Fibroblast of mammary gland (primary cell): ENCODE data around the gene SCYGR8.

Source experiments
- DNase-seq: peaks from one replicate; pipeline ENCODE4 v3.0.0-alpha.2; 2010; ENCODE audit warnings: low read depth
- H3K4me3 ChIP-seq: 2 replicates; pipeline ENCODE4 v1.5.1; 2011; ENCODE audit warnings: low read depth, mild to moderate bottlenecking, low read length, moderate library complexity; ENCODE audit not compliant: control insufficient read depth
- TF ChIP-seq, protein P1 (sequence below): conservative IDR thresholded peaks from 2 replicates; pipeline ENCODE4 v1.5.1; 2011; ENCODE audit warnings: low read depth, low read length, inconsistent platforms; ENCODE audit not compliant: control insufficient read depth, insufficient read depth

Gene SCYGR8, protein sequence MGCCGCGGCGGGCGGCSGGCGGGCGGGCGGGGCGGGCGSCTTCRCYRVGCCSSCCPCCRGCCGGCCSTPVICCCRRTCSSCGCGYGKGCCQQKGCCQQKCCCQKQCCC

DNA sequence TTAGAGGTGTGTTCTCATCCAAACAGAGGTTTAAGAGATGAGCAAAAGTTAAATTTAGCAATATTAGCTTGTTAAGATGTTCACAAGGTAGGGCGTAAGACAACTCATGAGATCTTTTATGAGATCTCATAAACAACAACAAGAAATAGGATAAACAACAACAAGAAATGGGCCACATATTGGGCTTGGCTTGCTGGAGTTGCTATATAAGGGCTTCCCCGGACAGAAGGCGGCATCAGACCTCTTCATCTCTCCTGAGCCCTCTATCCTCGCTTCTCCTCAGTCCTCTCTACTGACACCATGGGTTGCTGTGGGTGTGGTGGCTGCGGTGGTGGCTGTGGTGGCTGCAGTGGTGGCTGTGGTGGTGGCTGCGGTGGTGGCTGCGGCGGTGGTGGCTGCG, at the start of gene SCYGR8:
Gene SCYGR8 (plus strand): TSS at position 301 of the 400 bp plus-strand sequence. CDS start 0 bp downstream, at position 301.
- DNase-seq, result no peak
- TF ChIP-seq, protein P1, sequence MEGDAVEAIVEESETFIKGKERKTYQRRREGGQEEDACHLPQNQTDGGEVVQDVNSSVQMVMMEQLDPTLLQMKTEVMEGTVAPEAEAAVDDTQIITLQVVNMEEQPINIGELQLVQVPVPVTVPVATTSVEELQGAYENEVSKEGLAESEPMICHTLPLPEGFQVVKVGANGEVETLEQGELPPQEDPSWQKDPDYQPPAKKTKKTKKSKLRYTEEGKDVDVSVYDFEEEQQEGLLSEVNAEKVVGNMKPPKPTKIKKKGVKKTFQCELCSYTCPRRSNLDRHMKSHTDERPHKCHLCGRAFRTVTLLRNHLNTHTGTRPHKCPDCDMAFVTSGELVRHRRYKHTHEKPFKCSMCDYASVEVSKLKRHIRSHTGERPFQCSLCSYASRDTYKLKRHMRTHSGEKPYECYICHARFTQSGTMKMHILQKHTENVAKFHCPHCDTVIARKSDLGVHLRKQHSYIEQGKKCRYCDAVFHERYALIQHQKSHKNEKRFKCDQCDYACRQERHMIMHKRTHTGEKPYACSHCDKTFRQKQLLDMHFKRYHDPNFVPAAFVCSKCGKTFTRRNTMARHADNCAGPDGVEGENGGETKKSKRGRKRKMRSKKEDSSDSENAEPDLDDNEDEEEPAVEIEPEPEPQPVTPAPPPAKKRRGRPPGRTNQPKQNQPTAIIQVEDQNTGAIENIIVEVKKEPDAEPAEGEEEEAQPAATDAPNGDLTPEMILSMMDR, result no peak
- H3K4me3 ChIP-seq, result no peak within 1 kb of the TSS

DNA sequence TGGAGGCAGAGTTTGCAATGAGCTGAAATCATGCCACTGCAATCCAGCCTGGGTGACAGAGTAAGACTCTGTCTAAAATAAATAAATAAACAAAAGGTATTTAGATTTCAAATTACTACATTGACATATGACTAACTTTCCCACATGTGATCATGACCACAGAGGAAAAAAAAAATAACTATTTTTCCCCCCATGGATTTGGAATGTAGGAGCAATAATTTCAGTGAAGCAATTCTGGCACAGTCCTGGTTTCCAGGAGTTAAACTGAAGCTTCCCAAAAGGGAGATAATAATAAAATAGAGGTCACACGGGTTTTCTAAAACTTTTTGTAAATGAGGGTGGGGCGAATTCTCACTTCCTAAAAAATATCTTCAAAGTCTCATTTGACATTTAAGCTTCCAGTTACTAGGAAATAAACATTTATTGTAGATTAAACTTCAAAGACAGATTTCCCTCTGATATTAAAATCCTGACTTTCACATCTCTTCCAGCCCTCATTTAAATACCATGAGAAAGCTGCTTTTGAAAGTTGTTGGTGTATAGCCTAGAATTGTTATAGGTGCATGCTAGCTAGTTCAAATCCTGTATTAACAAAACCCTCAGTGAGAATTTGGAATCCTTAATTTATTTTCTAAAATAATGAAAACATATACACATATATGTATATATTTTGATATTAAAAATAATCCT, 48.6 kb upstream of the SCYGR8 start:
- H3K4me3 ChIP-seq, result no peak overlapping the region
- TF ChIP-seq, protein P1, result no peak
- peak; percentile 46 for DNase-seq

DNA sequence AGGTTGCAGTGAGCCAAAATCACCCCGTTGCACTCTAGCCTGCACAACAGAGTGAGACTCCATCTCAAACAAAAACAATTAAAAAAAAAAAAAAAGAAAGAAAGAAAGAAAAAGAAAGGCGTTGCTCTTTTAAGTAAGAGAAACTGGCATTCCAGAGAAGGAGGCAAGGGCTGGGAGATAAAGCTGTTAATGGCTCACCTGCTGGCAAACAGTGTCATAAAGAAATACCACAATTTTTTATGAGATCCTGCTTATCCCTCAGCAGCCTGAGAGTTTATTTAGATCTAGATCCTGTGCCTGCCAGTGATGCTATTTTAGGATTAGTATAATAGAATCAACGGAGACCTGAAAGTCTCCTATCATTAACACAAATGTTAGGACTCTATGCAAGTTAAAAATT, 44.1 kb upstream of the SCYGR8 start:
- TF ChIP-seq, protein P1, result no peak
- DNase-seq, result no peak
- no peak overlapping the region for H3K4me3 ChIP-seq

DNA sequence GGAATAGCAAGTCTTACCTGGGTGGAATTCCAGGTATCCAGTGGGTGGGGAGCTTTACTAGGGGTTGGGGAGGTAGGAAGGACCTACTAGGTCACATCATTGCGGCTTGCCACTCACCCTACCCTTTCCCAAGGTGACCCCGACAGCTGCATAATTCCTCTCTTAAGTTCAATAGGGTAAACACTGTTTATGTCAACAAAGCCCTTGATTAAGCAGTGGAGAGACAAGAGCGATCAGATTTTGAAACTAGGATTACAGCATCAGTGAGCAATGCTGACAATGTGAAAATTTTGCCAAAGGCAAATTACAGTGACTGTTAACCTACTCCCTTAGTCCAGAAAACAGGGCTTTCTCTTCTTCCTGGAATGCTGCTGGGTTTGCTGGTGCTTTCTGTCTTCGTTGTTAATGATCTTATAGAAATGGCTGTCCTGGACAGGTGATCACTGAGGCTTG, 42.4 kb upstream of the SCYGR8 start:
- DNase-seq, result peak; percentile 61
- TF ChIP-seq, protein P1, result no peak
- no peak overlapping the region for H3K4me3 ChIP-seq

DNA sequence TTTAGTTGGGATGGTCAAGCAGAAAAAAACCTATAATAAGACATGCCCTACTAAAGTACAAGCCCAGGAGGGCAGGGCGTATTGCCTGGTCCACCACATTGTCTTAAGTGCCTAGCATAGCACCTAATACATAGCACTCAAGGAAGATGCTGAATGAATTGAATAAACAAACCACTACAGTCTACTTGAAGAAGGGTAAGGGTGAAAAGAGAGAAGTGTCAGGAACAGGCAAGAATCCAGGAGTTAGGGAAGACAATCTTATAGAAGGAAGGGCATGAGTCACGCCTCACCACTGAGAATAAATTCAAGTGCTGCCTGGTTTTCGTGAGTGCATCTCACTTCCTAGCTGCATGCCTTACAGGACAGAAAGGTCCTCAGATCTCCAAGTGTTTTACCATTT, 41.7 kb upstream of the SCYGR8 start:
- DNase-seq, result peak; percentile 79
- no peak overlapping the region for H3K4me3 ChIP-seq
- TF ChIP-seq, protein P1, result no peak

DNA sequence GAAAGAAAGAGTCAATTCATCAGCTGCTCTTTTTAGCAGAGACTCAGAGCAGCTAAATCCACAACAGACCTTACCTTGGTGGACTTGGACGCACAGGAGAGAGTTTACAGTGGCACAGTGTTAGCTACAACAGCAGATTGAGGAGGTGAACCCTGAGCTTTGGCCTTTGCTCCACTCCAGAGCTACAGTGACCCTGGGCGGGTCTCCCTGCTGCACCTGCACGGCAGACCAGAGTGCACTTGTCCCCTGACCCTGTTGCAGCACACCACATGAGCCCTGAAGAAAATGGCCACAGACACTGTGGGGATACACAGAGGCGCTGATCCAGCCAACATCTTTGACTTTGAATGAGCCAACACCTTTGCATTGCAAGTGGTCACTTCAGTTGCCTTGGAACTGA, 38.8 kb upstream of the SCYGR8 start:
- no peak for DNase-seq
- no peak overlapping the region for H3K4me3 ChIP-seq
- TF ChIP-seq, protein P1, result no peak

DNA sequence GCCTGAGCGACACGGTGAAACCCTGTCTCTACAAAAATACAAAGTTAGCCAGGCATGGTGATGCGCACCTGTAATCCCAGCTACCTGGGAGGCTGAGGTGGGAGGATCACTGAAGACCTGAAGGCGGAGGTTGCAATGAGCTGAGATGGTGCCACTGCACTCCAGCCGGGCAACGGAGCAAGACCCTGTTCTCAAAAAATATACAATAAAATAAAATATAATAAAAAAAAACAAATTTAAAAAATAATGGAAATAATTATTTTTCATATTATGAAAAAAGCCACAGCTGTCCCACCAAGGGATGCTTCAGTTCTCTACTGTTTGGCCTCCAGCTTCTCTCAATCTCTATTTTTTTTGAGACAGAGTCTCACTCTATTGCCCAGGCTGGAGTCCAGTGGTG, 38.3 kb upstream of the SCYGR8 start:
- TF ChIP-seq, protein P1, result no peak
- no peak for DNase-seq
- no peak overlapping the region for H3K4me3 ChIP-seq
